Measurements from ENCODE around the gene MYH11. TPM values are rescaled to one million over a fixed set of nuclear protein-coding genes. Genes with fewer than 3 reads are reported as not detected.

MYH11 gene
- polyA plus RNA-seq, 3 donors: 0.06 TPM; not detected in 2

DNA sequence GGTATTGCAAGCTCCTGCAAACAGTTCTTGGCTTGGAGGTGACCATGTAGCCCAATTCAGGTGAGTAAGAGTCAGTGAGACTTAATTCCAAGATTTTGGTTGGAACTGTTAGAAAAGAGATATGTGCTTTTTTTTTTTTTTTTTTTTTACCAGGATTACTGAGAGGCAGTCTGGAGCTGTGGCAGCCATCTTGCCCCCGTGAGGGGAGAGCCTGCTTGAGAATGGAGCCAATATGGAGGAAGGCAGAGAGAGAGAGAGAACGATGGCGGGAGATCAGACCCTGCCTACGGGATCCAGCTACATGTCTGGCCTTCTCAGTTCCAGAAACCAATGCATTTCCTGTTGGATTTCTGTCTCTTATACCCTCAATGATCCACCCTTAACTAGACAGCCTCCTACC lies 97.8 kb downstream of the MYH11 start:
- no peaks in the 10 kb centered on the region for H3K27me3 ChIP-seq (ENCODE audit: control insufficient read depth in 2 of 2, insufficient read depth in 2 of 2, low read length in 2 of 2)
- no peaks in the 10 kb centered on the region for H3K9me3 ChIP-seq (replicated peaks in 1 of 2; ENCODE audit: control insufficient read depth in 1 of 2, insufficient read depth in 1 of 2, low read length in 2 of 2)
- H3K4me3 ChIP-seq (replicated peaks in 1 of 3; ENCODE audit: low read depth in 2 of 3, low read length in 3 of 3): no peak overlapping the region
- Mint-ChIP-seq H3K4me1 (no peaks in the 10 kb centered on the region), H3K9me3 (no peaks in the 10 kb centered on the region), H3K27ac (peak overlapping the region in 1 of 7 donors; percentile 42), H3K4me3 (no peak overlapping the region), H3K27me3 (ENCODE audit: low read depth in 3 of 3) (peaks cover 0 to 7% (median 3%) of the 10 kb centered on the region in 3 donors), H3K36me3 (no peaks in the 10 kb centered on the region)
- TF ChIP-seq, protein P1, sequence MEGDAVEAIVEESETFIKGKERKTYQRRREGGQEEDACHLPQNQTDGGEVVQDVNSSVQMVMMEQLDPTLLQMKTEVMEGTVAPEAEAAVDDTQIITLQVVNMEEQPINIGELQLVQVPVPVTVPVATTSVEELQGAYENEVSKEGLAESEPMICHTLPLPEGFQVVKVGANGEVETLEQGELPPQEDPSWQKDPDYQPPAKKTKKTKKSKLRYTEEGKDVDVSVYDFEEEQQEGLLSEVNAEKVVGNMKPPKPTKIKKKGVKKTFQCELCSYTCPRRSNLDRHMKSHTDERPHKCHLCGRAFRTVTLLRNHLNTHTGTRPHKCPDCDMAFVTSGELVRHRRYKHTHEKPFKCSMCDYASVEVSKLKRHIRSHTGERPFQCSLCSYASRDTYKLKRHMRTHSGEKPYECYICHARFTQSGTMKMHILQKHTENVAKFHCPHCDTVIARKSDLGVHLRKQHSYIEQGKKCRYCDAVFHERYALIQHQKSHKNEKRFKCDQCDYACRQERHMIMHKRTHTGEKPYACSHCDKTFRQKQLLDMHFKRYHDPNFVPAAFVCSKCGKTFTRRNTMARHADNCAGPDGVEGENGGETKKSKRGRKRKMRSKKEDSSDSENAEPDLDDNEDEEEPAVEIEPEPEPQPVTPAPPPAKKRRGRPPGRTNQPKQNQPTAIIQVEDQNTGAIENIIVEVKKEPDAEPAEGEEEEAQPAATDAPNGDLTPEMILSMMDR (IDR thresholded peaks at IDR 0.05): no peak
- H2AFZ ChIP-seq (ENCODE audit: insufficient read depth, low read depth, low read length, poor library complexity, severe bottlenecking): no peak overlapping the region
- H3K36me3 ChIP-seq (replicated peaks in 1 of 2; ENCODE audit: control insufficient read depth in 1 of 2, insufficient read depth in 2 of 2, low read length in 2 of 2): no peaks in the 10 kb centered on the region
- intact Hi-C loops (cut with micrococcal nuclease): no loop called here
- H3K27ac ChIP-seq (ENCODE audit: low read depth in 1 of 2, low read length in 2 of 2): no peak overlapping the region
- H3K9ac ChIP-seq (ENCODE audit: insufficient read depth, low read length, poor library complexity, severe bottlenecking): no peak overlapping the region
- H4K20me1 ChIP-seq (ENCODE audit: insufficient read depth, low read length): no peaks in the 10 kb centered on the region
- no peaks in the 10 kb centered on the region for H3K79me2 ChIP-seq (ENCODE audit: insufficient read depth, low read length)
- WGBS (ENCODE audit: insufficient coverage): 100% methylated on average over 1 of the region's 4 CpGs
- no peaks in the 10 kb centered on the region for H3K4me1 ChIP-seq (ENCODE audit: control insufficient read depth in 1 of 2, insufficient read depth in 2 of 2, low read length in 2 of 2)
- no peak for DNase-seq
- no peak overlapping the region for H3K4me2 ChIP-seq (replicated peaks; ENCODE audit: extremely low read depth, low read length, poor library complexity, severe bottlenecking)

GRCh38 chr16:15757630-15758251 lies 99.1 kb downstream of the MYH11 start:
- Mint-ChIP-seq H3K27ac (no peak overlapping the region), H3K9me3 (no peaks in the 10 kb centered on the region), H3K36me3 (no peaks in the 10 kb centered on the region), H3K4me3 (no peak overlapping the region), H3K4me1 (no peaks in the 10 kb centered on the region), H3K27me3 (ENCODE audit: low read depth in 3 of 3) (peaks cover 3 to 7% (median 4%) of the 10 kb centered on the region in 3 donors)
- intact Hi-C loops (cut with micrococcal nuclease): no loop called here
- Histone ChIP-seq H3K9ac (ENCODE audit: insufficient read depth, low read length, poor library complexity, severe bottlenecking) (no peak overlapping the region), H3K4me3 (replicated peaks in 1 of 3; ENCODE audit: low read depth in 2 of 3, low read length in 3 of 3) (no peak overlapping the region), H3K4me2 (replicated peaks; ENCODE audit: extremely low read depth, low read length, poor library complexity, severe bottlenecking) (no peak overlapping the region), H3K79me2 (ENCODE audit: insufficient read depth, low read length) (no peaks in the 10 kb centered on the region), H3K36me3 (replicated peaks in 1 of 2; ENCODE audit: control insufficient read depth in 1 of 2, insufficient read depth in 2 of 2, low read length in 2 of 2) (no peaks in the 10 kb centered on the region), H3K27ac (ENCODE audit: low read depth in 1 of 2, low read length in 2 of 2) (no peak overlapping the region), H4K20me1 (ENCODE audit: insufficient read depth, low read length) (no peaks in the 10 kb centered on the region), H3K27me3 (ENCODE audit: control insufficient read depth in 2 of 2, insufficient read depth in 2 of 2, low read length in 2 of 2) (no peaks in the 10 kb centered on the region), H2AFZ (ENCODE audit: insufficient read depth, low read depth, low read length, poor library complexity, severe bottlenecking) (no peak overlapping the region), H3K4me1 (ENCODE audit: control insufficient read depth in 1 of 2, insufficient read depth in 2 of 2, low read length in 2 of 2) (no peaks in the 10 kb centered on the region), H3K9me3 (replicated peaks in 1 of 2; ENCODE audit: control insufficient read depth in 1 of 2, insufficient read depth in 1 of 2, low read length in 2 of 2) (no peaks in the 10 kb centered on the region)
- no peak for DNase-seq
- TF ChIP-seq, protein P1 (IDR thresholded peaks at IDR 0.05): no peak
- WGBS (ENCODE audit: insufficient coverage): 86% methylated on average over 23 of the region's 23 CpGs
